Esophagus muscularis mucosa (tissue), 3 donors: ENCODE results near the gene EYA2.
"Not testable (repeated sequence)": the region's sequence is repeated elsewhere in the genome, so short reads cannot be mapped to it uniquely, and the experiment has no call there.

ENCODE experiments used
- POLR2A ChIP-seq: fragments of 450-650 bp; IDR thresholded peaks from one replicate; pipeline ENCODE4 v1.6.1; 2017; ENCODE audit warnings: antibody characterized with exemption, moderate library complexity, mild to moderate bottlenecking, low read depth
- TF ChIP-seq, protein P1 (sequence below), 3 experiments: fragments of 200-600 bp in 2 of 3; fragments of 450-650 bp in 1 of 3; sonication (generic) in 2 of 3; IDR thresholded peaks; one replicate each; pipeline ENCODE4 v1.5.1; 2017 to 2019; ENCODE audit warnings: antibody characterized with exemption in 3 of 3, mild to moderate bottlenecking in 2 of 3, moderate library complexity in 1 of 3

DNA sequence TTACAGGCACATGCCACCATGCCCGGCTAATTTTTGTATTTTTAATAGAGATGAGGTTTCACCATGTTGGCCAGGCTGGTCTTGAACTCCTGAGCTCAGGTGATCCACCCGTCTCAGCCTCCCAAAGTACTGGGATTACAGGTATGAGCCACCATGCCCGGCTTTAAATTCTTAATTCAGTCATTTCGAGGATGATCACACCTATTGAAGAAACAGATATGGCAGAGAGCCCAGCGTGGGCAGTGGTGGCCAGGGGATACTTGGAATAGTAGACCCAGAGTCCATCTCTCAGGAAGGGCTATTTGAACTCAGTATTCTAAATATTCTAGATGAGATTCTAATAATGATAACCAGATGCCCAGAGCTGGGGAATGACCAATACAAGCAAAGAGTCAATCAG is 281.6 kb downstream of the EYA2 start:
- TF ChIP-seq, protein P1, sequence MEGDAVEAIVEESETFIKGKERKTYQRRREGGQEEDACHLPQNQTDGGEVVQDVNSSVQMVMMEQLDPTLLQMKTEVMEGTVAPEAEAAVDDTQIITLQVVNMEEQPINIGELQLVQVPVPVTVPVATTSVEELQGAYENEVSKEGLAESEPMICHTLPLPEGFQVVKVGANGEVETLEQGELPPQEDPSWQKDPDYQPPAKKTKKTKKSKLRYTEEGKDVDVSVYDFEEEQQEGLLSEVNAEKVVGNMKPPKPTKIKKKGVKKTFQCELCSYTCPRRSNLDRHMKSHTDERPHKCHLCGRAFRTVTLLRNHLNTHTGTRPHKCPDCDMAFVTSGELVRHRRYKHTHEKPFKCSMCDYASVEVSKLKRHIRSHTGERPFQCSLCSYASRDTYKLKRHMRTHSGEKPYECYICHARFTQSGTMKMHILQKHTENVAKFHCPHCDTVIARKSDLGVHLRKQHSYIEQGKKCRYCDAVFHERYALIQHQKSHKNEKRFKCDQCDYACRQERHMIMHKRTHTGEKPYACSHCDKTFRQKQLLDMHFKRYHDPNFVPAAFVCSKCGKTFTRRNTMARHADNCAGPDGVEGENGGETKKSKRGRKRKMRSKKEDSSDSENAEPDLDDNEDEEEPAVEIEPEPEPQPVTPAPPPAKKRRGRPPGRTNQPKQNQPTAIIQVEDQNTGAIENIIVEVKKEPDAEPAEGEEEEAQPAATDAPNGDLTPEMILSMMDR (IDR thresholded peaks at IDR 0.05), result not testable (repeated sequence)
- not testable (repeated sequence) for TF ChIP-seq POLR2A
